HG02852 (cell line): Measurements from ENCODE around the gene SPRYD3.
"Not testable (repeated sequence)": the region's sequence is repeated elsewhere in the genome, so short reads cannot be mapped to it uniquely, and the experiment has no call there.

Source experiments
- ATAC-seq: cut with Tn5 transposase; IDR thresholded peaks from one replicate; pipeline ENCODE4 v1.9.1; 2021; ENCODE audit warnings: mild to moderate bottlenecking, moderate library complexity; ENCODE audit not compliant: unreplicated experiment

Gene SPRYD3

GRCh38 chr12:53033832-53034231 lies 45.4 kb downstream of the SPRYD3 start:
- ATAC-seq = not testable (repeated sequence)

GRCh38 chr12:53031616-53032015 lies 47.6 kb downstream of the SPRYD3 start:
- no peak for ATAC-seq

GRCh38 chr12:53027014-53027413 lies 52.2 kb downstream of the SPRYD3 start:
- not testable (repeated sequence) for ATAC-seq

GRCh38 chr12:53025250-53025649 lies 53.9 kb downstream of the SPRYD3 start:
- ATAC-seq = no peak

GRCh38 chr12:53014709-53015108 lies 64.5 kb downstream of the SPRYD3 start:
- ATAC-seq = no peak
